HAP-1 (cell line): ENCODE results near the gene FUT6.
"Not testable (repeated sequence)": the region's sequence is repeated elsewhere in the genome, so short reads cannot be mapped to it uniquely, and the experiment has no call there.

Experiments used
- DNase-seq, 2 experiments: peaks; one replicate each; pipeline ENCODE4 v3.0.0-alpha.2; 2016 to 2020; ENCODE audit warnings: low spot score in 2 of 2
- H3K27me3 ChIP-seq: fragments of 250-450 bp; sonication (Bioruptor Pico); 2 replicates; pipeline ENCODE4 v1.5.1; 2020; ENCODE audit warnings: low read depth, mild to moderate bottlenecking, moderate library complexity
- H3K36me3 ChIP-seq: fragments of 250-450 bp; sonication (Bioruptor Pico); replicated peaks from 2 replicates; pipeline ENCODE4 v1.5.1; 2020; ENCODE audit warnings: mild to moderate bottlenecking
- H3K4me1 ChIP-seq: fragments of 250-450 bp; sonication (Bioruptor Pico); 2 replicates; pipeline ENCODE4 v1.5.1; 2020; ENCODE audit warnings: mild to moderate bottlenecking
- H3K4me3 ChIP-seq: fragments of 250-450 bp; sonication (Bioruptor Pico); 2 replicates; pipeline ENCODE4 v1.5.1; 2020; ENCODE audit warnings: mild to moderate bottlenecking, moderate library complexity
- H3K9me3 ChIP-seq: fragments of 250-450 bp; sonication (Bioruptor Pico); 2 replicates; pipeline ENCODE4 v1.5.1; 2020; ENCODE audit warnings: mild to moderate bottlenecking, moderate library complexity
- in situ Hi-C: fragments of 300-500 bp; cut with MboI; formaldehyde crosslinking; loops from 3 replicates; pipeline ENCODE4 v1.14.3; 2020; ENCODE audit warnings: low sequenced_read_pairs, inconsistent platforms, mixed read lengths

Gene FUT6

DNA sequence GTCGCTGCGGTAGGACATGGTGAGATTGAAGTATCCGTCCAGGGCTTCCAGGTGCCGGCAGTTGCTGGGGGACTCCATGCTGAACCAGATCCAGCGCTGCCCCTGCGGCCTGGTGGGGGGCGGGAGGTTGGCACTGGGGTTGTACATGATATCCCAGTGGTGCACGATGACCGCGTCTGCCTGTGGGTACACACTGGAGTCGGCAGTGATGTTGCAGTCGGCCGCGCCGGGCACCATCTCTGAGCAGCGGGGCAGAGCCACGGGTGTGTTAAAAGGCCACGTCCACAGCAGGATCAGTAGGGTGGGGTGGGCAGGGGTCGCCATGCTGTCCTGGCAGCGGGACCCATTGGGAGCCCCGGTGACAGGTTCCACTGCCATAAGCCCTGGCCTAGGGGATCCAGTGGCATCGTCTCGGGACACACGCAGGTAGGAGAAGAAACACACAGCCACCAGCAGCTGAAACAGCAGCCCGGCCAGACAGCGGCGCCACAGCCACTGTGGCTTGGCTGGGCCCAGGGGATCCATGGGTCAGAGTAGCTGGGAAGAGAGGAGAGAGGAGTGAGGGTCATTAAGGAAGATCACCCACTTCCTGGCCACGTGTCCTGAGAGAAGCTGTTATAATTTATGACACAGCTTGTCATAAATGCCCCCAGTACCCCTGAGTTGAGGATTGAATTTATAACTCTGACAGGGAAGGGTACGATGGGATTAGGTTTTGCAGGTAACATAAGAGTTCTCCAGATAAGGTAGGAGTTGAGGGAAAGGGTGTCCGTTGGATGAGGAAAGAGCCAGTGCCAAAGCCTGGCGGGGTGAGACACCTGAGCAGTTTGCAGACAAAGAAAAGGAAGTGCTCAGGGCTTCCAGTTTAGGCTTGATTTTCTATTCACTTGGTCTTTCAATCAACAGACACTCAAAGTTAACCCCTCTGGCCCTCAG lies 28.0 kb upstream of the FUT6 start:
- in situ Hi-C loops = no loop called here
- Histone ChIP-seq H3K36me3 (no peaks in the 10 kb centered on the region), H3K4me1 (no peaks in the 10 kb centered on the region), H3K9me3 (no peaks in the 10 kb centered on the region), H3K27me3 (no peaks in the 10 kb centered on the region), H3K4me3 (no peak overlapping the region)
- no peak for DNase-seq

DNA sequence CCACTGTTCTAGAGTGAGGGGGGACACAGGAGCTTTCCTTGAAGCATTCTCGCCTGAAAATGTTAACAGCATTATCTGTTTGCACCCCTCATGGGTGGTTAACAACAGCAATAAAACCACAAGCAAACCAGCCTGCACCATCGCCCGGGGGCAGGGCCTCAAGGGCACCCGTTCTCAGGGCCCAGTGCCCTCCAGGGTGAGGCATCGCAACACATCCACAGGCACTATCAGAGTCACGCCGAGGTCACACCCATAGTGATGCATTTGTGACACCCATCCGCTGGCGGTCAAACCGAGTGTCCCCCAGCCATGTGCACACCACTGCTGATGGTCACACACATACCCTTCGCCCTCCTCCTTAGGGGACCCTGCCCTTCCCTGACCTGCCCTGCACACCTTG lies 26.3 kb upstream of the FUT6 start:
- Histone ChIP-seq H3K4me3 (no peak overlapping the region), H3K4me1 (no peaks in the 10 kb centered on the region), H3K36me3 (no peaks in the 10 kb centered on the region), H3K27me3 (no peaks in the 10 kb centered on the region), H3K9me3 (no peaks in the 10 kb centered on the region)
- DNase-seq = no peak
- in situ Hi-C loops = no loop called here

DNA sequence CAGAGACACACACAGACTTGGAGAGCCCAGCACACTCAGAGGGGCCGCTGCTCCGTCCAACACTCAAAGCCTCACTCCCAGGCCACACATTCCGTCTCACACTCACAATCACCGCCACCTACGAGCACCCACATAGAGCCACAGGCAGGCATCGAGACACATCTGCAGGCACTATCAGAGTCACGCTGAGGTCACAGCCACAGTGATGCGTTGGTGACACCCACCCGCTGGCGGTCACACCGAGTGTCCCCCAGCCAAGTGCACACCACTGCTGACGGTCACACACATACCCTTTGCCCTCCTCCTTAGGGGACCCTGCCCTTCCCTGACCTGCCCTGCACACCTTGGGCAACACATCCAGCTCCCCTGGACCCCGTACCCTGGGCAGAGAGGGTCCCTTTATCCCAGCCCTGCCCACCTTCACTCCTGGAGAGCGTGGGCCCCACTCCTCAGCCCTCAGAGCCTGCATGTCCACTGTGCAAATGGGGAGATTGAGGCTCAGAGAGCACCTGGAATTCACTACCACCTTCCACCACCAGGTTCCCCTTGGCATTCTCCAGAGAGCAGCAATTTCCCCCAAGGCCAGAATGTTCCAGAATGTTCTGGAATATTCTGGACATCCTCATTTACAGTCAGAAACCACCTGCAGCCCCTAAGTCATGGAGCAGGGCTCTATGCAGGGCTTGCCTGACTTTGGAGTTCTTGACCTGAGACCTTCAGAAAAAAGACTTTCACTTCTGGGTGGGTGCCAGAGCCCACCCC lies 25.4 kb upstream of the FUT6 start:
- H3K27me3 ChIP-seq = no peaks in the 10 kb centered on the region
- no peaks in the 10 kb centered on the region for H3K4me1 ChIP-seq
- no peaks in the 10 kb centered on the region for H3K36me3 ChIP-seq
- H3K4me3 ChIP-seq = no peak overlapping the region
- no peaks in the 10 kb centered on the region for H3K9me3 ChIP-seq
- DNase-seq = no peak
- in situ Hi-C loops = no loop called here

DNA sequence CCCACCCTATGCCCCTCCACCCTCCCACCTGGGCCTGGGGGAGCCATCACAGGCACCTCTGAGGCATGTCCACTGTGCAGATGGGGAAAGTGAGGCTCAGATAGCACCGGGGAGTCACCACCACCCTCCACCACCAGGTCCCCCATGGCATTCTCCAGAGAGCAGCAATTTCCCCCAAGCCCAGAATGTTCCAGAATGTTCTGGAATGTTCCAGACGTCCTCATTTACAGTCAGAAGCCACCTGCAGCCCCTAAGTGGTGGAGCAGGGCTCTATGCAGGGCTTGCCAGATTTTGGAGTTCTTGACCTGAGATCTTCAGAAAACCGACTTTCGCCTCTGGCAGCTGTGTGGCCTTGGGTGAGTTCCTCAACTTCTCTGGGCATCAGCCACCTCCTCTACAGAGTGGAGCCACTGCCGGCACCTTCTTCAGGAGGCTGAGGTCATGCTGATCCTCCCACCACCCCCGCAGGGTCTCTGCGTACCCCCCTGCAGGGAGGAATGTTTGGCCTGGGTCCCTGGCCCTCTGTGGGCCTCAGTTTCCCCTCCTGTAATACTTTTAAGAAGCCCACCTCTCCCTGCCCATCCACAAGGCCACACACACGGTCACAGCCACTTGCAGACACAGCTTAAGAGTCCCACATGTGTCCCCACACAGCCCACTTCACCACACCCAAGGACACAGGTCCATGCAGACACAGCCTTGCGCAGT lies 24.7 kb upstream of the FUT6 start:
- H3K27me3 ChIP-seq = no peaks in the 10 kb centered on the region
- in situ Hi-C loops = no loop called here
- no peaks in the 10 kb centered on the region for H3K9me3 ChIP-seq
- H3K36me3 ChIP-seq = no peaks in the 10 kb centered on the region
- H3K4me3 ChIP-seq = no peak overlapping the region
- no peak for DNase-seq
- H3K4me1 ChIP-seq = no peaks in the 10 kb centered on the region

DNA sequence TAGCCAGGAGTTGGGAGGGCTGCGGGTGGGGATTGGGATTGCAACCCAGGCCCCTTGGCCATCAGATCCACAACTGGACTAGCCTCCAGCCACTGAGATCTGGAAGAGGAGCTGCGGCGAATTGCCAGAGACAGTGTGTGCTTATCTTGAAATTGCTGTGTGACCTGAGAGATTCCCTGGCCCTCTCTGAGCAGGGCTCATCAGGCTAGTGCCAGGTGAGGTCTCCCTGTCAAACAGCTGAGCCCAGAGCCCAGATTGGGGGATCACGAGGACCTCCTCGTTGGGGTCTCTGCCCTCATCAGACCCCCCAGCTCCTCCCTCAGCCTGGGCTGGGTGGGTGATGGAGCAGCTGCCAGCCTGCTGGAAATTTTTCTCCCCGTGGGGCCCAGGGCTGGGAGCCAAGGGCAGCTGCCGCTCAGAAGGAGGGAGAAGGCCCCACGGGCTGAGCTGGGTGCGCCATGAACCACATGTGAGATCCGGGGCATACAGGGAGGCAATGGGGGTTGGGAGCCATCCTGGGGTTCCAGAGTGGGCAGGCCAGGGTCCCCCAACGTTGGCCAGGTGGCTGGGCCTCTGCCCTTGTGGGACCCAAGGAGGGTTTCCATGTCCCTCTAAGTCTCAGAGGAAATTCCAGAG lies 23.6 kb upstream of the FUT6 start:
- DNase-seq = no peak
- H3K4me1 ChIP-seq = no peaks in the 10 kb centered on the region

DNA sequence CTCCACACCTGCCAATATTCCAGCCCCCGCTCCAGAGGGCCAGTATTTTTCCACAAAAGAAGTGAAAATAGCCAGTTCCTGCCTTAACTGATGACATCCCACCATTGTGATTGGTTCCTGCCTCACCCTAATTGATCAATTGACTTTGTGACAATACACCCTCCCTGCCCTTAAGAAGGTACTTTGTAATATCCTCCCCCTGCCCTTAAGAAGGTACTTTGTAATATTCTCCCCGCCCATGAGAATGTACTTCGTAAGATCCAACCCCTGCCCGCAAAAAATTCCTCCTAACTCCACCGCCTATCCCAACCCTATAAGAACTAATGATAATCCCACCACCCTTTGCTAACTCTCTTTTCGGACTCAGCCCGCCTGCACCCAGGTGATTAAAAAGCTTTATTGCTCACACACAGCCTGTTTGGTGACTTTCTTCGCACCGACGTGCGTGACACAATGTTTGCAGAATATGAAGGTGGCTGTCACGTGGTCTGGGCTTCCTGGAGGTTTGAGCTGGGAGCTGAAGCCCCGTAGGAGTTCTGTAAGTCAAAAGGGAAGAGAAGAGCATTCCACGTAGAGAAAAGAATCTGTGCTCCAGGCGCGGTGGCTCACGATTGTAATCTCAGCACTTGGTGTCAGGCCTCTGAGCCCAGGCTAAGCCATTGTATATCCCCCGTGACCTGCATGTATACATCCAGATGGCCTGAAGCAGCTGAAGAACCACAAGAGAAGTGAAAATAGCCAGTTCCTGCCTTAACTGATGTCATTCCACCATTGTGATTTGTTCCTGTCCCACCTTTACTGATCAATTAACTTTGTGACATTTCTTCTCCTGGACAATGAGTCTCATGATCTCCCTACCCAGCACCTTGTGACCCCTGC lies 17.9 kb upstream of the FUT6 start:
- Histone ChIP-seq H3K4me3 (no peak overlapping the region), H3K4me1 (no peaks in the 10 kb centered on the region), H3K36me3 (no peaks in the 10 kb centered on the region), H3K27me3 (0 out of 2 replicates have a peak, but pooled peaks cover 4% of the 10 kb centered on the region), H3K9me3 (no peaks in the 10 kb centered on the region)
- DNase-seq = no peak
- in situ Hi-C loops = no loop called here

More for the DNA sequence above, 23.6 kb upstream of the FUT6 start:
- Histone ChIP-seq H3K4me3 (no peak overlapping the region), H3K27me3 (no peaks in the 10 kb centered on the region), H3K9me3 (no peaks in the 10 kb centered on the region), H3K36me3 (no peaks in the 10 kb centered on the region)
- in situ Hi-C loops = no loop called here

DNA sequence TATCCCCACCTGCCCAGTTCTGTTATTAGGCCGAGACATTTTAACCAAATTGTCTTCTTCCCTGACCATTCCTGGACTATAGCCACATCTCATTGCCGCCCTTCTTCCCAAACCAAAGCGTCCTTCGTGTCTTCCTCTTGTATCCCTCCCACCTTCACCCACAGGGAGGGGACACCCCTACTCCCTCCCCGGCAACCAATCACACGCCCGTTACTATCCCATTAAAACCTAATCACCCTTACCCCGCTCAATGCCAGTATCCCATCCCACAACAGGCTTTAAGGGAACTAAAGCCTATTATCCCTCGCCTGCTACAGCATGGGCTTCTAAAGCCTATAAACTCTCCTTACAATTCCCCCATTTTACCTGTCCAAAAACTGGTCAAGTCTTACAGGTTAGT lies 15.6 kb upstream of the FUT6 start:
- H3K36me3 ChIP-seq, in situ Hi-C loops, H3K27me3 ChIP-seq, H3K4me3 ChIP-seq, DNase-seq, H3K4me1 ChIP-seq, H3K9me3 ChIP-seq: not testable (repeated sequence)

DNA sequence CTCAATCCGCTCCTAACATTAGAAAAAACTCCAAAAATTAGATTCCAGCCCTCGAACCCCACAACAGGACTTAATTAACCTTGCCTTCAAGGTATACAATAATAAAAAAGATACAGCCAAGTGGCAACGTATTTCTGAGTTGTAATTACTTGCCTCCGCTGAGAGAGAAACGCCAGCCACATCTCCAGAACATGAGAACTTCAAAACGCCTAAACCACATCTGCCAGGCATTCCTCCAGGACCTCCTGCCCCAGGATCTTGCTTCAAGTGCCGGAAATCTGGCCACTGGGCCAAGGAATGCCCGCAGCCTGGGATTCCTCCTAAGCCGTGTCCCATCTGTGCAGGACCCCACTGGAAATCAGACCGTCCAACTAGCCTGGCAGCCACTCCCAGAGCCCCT lies 14.6 kb upstream of the FUT6 start:
- H3K9me3 ChIP-seq, in situ Hi-C loops: not testable (repeated sequence)

DNA sequence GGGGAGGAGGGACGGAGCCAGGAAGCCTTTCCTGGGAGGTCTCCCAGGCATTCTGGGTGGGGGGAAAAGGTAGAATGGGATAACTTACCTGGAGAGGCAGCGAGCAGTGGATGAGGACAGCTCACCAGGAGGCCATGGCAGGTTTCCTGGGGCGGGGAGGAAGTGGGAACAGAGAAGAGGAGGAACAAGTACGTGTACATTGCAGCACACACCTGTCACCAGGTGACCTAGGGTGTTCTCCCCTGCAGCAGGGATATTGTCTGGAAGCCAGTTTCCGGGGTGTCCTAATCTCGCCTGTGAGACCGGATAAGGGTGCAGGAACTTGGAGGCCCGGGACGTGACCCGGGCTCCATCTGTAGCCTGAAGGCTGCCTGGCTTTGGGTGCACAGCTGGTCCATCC lies 11.8 kb upstream of the FUT6 start, which contains the start of gene FUT3:
Gene FUT3, minus strand, starts transcription at position 148 of the 400 bp plus-strand sequence.
- Histone ChIP-seq H3K36me3 (no peaks in the 10 kb centered on the region), H3K4me3 (no peak within 1 kb of the TSS), H3K4me1 (no peaks in the 10 kb centered on the region), H3K9me3 (no peaks in the 10 kb centered on the region), H3K27me3 (0 out of 2 replicates have a peak, but pooled peaks cover 4% of the 10 kb centered on the region)
- DNase-seq = no peak
- in situ Hi-C loops = no loop called here

More for the DNA sequence above, 14.6 kb upstream of the FUT6 start:
- not testable (repeated sequence) for DNase-seq, H3K4me1 ChIP-seq, H3K4me3 ChIP-seq, H3K36me3 ChIP-seq, H3K27me3 ChIP-seq

DNA sequence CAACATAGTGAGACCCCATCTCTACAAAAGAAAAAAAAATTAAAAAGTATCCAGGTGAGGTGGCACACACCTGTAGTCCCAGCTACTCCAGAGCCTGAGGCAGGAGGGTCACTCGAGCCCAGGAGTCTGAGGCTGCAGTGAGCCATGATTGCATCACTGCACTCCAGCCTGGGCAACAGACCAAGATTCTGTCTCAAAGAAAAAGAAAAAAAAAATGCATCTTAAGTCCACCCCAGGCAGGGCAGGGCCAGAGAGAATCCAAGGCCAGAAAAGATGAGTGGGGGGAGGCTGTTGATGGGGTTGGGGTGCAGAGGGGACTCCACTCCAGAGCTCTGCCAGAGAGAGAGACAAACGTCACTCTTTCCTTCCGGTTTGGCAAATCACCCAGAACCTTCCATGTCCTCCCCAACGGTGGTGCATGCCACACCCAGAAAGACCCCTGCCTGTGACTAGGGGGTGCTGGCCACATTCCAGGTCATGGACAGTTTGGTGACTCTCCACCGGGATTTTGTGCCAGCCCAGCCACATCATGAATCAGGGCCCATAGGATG lies 11.3 kb upstream of the FUT6 start:
- no peak overlapping the region for H3K4me3 ChIP-seq
- no peaks in the 10 kb centered on the region for H3K9me3 ChIP-seq
- in situ Hi-C loops = no loop called here
- DNase-seq = no peak
- 0 out of 2 replicates have a peak, but pooled peaks cover 4% of the 10 kb centered on the region for H3K27me3 ChIP-seq
- H3K4me1 ChIP-seq = no peaks in the 10 kb centered on the region
- H3K36me3 ChIP-seq = no peaks in the 10 kb centered on the region

DNA sequence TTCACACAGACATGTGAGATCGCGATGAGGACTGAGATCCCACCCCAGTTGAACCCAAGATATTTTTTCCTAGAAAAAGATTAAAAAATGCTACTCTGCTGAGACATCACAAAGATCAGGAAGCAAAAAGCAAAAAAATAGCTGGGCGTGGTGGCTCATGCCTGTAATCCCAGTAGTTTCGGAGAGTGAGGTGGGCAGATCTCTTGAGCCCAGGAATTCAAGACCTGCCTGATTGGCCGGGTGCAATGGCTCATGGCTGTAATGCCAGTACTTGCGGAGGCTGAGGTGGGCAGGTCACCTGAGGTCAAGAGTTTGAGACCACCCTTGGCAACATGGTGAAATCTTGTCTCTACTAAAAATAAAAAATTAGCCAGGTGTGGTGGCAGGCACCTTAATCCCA lies 10.7 kb upstream of the FUT6 start:
- DNase-seq = no peak
- H3K36me3 ChIP-seq = no peaks in the 10 kb centered on the region
- in situ Hi-C loops = no loop called here

DNA sequence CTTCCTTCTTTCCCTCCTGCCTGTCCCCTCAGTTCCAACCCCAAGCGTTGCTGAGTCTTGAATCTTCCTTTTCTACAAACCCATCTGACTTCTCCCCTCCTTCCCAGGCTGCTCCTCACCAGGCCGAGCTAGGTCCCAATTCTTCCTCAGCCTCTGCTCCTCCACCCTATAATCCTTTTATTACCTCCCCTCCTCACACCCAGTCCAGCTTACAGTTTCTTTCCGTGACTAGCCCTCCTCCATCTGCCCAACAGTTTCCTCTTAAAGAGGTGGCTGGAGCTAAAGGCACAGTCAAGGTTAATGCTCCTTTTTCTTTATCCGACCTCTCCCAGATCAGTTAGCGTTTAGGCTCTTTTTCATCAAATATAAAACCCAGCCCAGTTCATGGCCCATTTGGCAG lies 9.1 kb upstream of the FUT6 start:
- in situ Hi-C loops, H3K27me3 ChIP-seq, DNase-seq: not testable (repeated sequence)

More for the DNA sequence above, 10.7 kb upstream of the FUT6 start:
- H3K4me1 ChIP-seq = no peaks in the 10 kb centered on the region
- no peaks in the 10 kb centered on the region for H3K9me3 ChIP-seq
- 0 out of 2 replicates have a peak, but pooled peaks cover 4% of the 10 kb centered on the region for H3K27me3 ChIP-seq
- no peak overlapping the region for H3K4me3 ChIP-seq

More for the DNA sequence above, 9.1 kb upstream of the FUT6 start:
- not testable (repeated sequence) for H3K4me3 ChIP-seq, H3K4me1 ChIP-seq, H3K9me3 ChIP-seq, H3K36me3 ChIP-seq
